HG03558 (cell line): Measurements from ENCODE around the gene NOL4L.

Experiments
- ATAC-seq: cut with Tn5 transposase; IDR thresholded peaks from one replicate; pipeline ENCODE4 v1.9.1; 2021; ENCODE audit warnings: moderate number of reproducible peaks; ENCODE audit not compliant: unreplicated experiment; ENCODE audit errors: extremely low read depth

The NOL4L gene

GRCh38 chr20:32563311-32564272 lies 21.5 kb downstream of the NOL4L start:
- no peak for ATAC-seq

DNA sequence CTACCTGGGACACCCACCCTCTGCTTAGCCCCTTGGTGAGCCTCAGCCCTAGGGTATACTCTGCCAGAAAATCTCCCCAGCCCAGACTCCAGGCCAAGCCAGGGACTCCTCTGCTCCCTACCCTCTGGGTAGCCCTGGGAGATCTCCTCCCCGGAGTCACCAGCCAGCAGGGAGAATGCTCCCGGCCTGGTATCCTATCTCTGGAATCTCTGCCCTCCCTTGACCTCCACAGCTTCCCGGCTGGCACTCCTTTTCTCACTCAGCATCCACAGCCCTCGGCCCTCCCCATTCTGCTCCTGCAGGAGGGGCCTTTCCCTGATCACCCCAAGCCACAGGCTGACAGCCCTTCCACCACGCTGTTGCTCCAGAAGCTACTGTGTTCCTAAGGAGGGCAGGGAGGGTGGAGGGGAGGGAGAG lies 22.6 kb downstream of the NOL4L start:
- ATAC-seq, result no peak

DNA sequence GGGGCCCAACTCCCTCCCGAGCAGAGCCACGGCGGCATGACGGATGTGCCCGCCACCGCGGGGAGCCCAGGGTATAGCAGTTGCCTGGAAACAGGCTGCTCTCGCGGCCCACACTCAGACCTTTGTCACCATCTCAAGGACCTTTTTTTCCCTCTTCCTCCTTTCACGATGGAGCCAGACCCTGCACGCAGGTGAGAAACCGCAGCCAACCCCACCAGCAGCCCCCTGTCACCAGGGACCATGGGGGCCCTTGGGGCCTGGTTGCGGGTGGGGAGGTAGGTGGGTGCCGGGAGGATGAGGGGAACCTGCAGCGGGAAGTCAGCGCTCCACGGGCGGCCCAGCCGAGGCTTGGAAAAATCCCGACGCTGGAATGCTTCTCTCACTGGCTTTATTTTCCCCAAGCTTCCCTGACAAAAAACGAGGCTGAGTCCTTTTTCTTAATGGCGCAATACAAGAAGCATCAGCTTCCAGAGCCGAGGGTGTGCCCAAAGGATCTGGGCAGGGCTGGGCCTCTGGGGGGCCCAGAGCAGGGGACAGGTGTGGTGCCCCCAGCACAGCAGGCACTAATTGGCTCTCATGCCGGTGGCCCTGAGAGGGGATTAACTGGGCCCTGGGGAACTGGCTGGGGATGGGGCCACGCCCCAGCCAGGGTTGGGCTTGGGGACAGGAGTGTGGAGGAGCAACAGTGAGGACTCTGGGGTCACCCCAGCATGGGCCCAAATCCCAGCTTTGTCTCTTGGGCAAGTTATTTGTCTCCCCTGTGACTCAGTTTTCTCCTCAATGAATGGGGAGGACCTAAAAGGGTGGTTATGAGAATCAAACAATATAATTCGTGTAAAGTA lies 23.9 kb downstream of the NOL4L start:
- no peak for ATAC-seq

GRCh38 chr20:32560482-32560988 lies 24.6 kb downstream of the NOL4L start:
- ATAC-seq, result no peak

- no peak for ATAC-seq
Measured at GRCh38 chr20:32559753-32560380, 25.3 kb downstream of the NOL4L start.

- ATAC-seq, result no peak
Measured at GRCh38 chr20:32559205-32559752, 25.9 kb downstream of the NOL4L start.

GRCh38 chr20:32558526-32558925 lies 26.6 kb downstream of the NOL4L start:
- no peak for ATAC-seq

DNA sequence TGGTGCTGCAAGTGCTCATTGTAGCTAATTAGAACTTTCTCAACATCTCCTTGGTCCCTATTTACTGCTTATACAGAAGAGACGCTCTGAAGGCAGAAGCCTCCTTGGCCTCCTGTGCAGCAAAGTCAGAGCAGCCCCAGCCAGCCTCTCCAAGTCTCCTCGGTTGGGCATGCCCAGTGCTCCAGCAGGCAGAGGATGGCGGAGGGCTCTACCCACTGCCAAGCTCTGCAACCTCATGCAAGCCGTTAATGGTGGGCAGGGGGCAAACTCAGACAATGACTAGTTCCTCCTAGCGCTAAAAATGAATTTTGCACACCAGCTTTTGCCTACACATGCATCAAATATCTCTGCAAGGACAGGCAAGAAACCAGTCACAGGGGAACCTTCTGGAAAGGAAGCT lies 27.8 kb downstream of the NOL4L start:
- no peak for ATAC-seq

- ATAC-seq, result no peak
Measured at GRCh38 chr20:32556312-32557184, 28.6 kb downstream of the NOL4L start.

DNA sequence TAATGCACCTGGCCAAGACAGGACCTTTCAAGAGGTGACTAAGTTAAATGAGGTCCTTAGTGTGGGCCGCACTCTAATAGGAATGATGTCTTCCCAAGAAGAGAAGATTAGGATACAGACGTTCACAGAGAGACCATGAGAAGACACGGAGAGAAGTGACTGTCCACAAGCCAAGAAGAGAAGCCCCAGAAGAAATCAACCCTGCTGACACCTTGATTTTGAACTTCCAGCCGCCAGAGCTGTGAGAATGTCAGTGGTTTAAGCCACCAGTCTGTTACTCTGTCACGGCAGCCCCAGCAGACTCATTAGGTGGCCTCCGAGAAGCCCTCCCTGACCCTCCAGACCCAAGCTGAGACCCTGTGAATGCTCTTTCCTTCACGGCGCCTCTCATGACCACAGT lies 29.5 kb downstream of the NOL4L start:
- ATAC-seq, result no peak

DNA sequence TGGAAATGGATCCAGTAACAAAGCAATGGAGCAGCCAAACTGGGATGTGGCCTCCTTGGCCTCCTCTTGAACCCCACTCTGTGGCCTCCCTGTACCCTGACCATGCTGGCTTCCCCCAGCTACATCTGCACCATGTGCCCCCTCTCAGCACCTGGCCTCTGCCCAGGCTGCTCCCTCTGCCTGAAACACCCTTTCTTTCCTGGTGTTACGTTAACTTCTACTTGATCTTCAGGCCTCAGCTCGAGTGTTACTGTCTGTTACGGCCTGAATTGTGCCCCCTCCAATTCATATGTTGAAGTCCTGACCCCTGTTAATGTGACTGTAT lies 30.2 kb downstream of the NOL4L start:
- ATAC-seq, result no peak

DNA sequence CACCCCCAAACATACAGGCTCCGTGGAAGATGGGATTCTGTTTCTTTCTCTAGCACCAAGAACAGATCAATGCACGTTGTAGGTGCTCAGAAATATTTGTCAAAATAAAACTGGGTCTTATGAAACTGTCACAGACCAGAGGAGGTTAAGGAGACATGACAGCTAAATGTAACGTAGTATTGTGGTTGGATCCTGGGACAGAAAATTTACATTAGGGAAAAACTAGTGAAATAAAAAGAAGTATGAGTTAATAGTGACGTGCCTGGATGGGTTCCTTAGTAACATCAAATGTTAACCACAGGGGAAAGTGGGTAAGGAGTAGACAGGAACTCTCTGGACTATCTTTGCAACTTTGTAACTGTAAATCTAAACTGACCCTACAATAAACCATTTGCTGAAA lies 31.5 kb downstream of the NOL4L start:
- no peak for ATAC-seq

GRCh38 chr20:32551693-32552092 lies 33.4 kb downstream of the NOL4L start:
- ATAC-seq, result no peak

DNA sequence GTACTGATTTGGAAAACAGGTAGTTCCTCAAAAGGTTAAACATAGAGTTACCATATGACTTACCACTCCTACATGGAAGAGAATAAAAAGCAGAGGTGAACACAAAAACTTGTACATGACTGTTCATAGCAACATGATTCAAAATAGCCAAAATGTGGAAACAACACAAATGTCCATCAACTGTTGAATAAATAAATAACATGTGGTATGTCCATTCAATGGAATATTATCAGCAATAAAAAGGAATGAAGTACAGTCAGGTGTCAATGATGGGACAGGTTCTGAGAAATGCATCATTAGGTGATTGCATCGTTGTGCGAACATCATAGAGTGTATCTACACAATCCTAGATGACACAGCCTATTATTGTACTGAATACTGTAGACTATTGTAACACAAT lies 35.3 kb downstream of the NOL4L start:
- ATAC-seq, result no peak

GRCh38 chr20:32547753-32548034 lies 37.4 kb downstream of the NOL4L start:
- no peak for ATAC-seq

- ATAC-seq, result no peak
Measured at GRCh38 chr20:32546918-32547752, 38.0 kb downstream of the NOL4L start.

DNA sequence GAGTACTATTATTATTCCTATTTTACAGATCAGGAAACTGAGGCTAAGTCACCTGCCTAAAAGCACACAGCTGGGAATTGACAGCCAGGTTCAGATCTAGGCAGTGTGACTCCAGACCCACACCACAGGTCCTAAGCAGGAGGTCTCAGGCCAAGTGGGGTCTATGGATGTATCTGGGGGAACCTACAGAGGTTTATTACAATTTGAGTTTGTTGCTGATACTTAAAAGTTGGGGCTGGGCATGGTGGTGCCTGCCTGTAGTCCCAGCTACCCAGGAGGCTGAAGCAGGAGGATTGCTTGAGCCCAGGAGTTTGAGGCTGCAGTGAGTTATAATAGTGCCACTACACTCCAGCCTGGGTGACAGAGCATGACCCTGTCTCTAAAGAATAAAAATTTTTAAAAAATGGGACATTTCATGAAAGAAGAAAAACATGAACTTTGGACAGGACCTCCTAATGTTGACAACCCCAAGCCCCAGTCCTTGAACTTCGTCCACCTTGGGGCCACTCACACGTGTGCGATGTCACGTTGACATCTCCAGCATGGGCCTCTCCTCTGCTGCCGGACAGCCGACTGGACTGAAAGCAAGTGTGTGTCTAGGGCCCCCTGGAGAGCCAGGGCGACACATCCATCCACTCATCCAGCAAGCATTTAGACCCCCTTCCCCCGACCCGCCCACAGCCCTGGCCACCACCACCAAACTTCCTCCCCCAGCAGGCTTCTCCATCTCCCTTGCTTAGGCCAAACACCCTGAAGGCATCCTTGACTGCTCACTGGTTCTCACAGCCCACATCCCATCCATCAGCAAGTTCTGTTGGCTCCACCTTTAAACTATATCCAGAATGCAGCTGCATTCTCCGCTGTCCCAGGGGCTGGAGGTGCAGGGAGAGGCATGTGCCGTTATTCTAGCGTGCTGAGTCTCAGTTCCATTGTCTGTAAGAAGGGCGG lies 40.0 kb downstream of the NOL4L start:
- no peak for ATAC-seq

DNA sequence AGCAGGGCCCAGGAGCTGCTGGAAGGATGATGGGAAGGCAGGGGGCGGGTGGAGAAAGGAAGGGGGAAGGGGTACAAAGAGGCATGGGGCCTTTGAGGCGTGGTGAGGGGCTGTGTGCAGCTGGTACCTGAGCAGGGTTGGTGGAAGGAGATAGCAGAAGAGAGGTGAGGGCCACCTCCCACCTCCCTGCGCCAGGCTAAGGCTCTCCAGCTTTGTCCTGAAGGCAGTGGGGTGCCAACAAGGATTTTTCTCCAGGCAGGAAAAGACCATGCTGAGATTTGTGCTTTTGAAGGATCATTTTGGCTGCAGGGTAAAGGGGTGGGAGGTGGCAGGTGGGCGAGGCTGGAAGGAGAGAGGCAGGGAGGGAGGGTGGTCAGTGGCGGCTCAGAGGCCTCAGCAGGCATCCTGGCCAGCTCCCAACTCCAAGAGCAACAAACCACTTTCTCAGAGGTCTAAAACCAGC lies 40.8 kb downstream of the NOL4L start:
- no peak for ATAC-seq
